ENCODE data around the gene CSNK1G3.

DNA sequence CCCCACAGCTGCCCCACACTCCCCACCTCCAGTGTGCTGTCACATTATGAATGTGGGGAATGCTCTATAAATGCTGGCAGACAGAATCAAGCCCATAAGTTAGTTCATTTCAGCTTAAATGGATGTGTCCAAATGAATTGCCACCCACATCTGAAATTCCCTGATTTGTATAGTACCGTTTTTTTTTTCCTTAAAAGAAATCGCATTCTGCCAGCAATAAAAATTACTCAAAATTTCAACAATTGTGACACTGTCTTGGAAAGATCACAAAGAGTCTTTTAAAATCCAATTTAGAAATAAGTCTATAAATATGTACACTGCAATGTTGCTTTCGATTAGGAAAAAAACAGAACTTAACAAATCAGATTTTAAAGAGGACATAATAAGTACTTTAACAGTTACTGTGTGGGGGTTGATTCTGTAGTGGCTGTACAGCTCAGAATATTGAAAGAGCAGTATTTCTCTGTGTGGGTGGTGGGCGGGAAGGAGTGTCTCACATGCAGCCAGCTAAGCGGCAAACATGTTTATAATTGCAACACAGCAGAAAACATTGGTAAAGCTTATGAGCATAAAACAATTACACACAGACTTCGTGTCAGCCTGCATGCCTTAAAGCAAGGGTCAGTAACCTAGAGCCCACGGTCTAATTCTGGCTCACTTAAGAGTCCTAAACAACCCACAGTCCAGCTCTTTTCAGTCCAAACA is 24.9 kb upstream of the CSNK1G3 start:
- TF ChIP-seq, protein P1, sequence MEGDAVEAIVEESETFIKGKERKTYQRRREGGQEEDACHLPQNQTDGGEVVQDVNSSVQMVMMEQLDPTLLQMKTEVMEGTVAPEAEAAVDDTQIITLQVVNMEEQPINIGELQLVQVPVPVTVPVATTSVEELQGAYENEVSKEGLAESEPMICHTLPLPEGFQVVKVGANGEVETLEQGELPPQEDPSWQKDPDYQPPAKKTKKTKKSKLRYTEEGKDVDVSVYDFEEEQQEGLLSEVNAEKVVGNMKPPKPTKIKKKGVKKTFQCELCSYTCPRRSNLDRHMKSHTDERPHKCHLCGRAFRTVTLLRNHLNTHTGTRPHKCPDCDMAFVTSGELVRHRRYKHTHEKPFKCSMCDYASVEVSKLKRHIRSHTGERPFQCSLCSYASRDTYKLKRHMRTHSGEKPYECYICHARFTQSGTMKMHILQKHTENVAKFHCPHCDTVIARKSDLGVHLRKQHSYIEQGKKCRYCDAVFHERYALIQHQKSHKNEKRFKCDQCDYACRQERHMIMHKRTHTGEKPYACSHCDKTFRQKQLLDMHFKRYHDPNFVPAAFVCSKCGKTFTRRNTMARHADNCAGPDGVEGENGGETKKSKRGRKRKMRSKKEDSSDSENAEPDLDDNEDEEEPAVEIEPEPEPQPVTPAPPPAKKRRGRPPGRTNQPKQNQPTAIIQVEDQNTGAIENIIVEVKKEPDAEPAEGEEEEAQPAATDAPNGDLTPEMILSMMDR (conservative IDR thresholded peaks at IDR 0.05 in 1 of 2, IDR thresholded peaks at IDR 0.05 in 1 of 2; ENCODE audit: low read depth in 1 of 2, low read length in 2 of 2) = no peak
- no peak for TF ChIP-seq EZH2 (IDR thresholded peaks at IDR 0.05; ENCODE audit: low read length, missing control alignments)

Measured in fibroblast of lung (primary cell).